A549 treated with Mapracorat at 1 μM for 4 hours (cell line): ENCODE data around the gene DZIP3. TPM values are rescaled to one million over a fixed set of nuclear protein-coding genes. Genes with fewer than 3 reads are reported as not detected.

ENCODE experiments used
- total RNA-seq: library from RNA; stranded (reverse); fragments of 200-300 nt; extraction: Qiagen RNA extraction; gene quantifications from 5 replicates; pipeline ENCODE4 v1.2.3, GENCODE V29; 2022

DZIP3 gene, protein sequence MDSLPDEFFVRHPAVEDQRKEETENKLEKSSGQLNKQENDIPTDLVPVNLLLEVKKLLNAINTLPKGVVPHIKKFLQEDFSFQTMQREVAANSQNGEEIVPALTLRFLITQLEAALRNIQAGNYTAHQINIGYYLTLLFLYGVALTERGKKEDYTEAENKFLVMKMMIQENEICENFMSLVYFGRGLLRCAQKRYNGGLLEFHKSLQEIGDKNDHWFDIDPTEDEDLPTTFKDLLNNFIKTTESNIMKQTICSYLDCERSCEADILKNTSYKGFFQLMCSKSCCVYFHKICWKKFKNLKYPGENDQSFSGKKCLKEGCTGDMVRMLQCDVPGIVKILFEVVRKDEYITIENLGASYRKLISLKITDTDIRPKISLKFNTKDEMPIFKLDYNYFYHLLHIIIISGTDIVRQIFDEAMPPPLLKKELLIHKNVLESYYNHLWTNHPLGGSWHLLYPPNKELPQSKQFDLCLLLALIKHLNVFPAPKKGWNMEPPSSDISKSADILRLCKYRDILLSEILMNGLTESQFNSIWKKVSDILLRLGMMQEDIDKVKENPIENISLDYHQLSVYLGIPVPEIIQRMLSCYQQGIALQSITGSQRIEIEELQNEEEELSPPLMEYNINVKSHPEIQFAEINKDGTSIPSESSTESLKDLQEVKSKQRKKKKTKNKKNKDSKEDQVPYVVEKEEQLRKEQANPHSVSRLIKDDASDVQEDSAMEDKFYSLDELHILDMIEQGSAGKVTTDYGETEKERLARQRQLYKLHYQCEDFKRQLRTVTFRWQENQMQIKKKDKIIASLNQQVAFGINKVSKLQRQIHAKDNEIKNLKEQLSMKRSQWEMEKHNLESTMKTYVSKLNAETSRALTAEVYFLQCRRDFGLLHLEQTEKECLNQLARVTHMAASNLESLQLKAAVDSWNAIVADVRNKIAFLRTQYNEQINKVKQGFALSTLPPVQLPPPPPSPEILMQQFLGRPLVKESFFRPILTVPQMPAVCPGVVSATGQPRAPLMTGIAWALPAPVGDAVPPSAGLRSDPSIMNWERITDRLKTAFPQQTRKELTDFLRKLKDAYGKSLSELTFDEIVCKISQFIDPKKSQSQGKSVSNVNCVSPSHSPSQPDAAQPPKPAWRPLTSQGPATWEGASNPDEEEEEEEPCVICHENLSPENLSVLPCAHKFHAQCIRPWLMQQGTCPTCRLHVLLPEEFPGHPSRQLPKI
- total RNA-seq = 3.0 to 4.4 TPM (median 3.9 TPM) in 5 replicates

DNA sequence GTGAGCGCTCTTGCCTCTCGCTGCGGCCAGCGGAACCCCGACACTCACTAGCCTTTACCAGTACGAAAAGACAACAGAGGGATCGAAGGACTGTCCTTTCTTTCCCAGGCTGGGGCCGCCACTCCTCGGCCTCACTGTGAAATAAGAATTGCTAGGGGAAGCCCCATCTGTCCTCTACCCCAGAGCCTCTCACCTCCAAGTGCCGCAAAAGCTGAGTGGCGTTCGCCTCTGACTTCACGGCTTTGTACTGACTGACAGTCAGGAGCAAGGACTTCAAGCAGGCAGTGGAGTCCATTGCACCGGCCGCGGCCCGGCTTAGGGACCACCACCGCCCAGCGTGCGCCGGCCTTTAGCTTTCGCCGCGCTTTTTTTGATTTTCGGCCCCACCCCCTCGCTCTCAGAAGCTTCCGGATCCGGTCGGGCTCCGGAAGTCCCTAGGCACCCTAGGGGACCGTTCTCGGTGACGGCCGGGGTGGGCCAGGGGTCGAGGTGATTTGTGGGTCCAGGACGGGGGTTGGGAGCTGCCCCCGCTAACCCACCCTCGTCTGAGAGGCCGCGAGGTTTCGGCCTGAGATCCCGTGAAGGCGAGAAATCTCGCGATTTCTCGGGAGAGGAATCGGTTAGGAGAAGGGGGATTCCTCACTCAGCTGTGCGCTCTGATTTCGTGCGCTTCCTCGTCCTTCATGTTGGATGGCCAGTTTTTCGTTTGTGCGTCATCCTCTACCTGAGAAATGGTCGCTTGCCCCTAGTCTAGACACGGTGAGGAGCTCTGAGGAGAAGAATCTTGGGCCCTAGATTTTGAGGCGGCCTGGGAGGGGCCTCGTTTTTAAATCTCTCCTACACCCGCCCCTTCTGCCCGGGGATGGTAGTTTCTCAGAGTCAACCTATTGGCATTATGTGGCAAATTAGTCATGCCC, at the start of gene DZIP3, which contains the start of gene CIP2A:
Gene DZIP3, plus strand, starts transcription at position 642 of the 917 bp plus-strand sequence. CDS start 15,685 bp downstream, outside the sequence.
Gene CIP2A, minus strand, starts transcription at position 358 of the 917 bp plus-strand sequence. Its CDS starts 63 bp downstream, at position 295.

Other genes with a start within 250 kb of the DZIP3 start
- 0.10 to 0.25 TPM (median 0.19 TPM) in 5 replicates for gene MYH15, start 79.1 kb upstream of the DZIP3 start, total RNA-seq
- gene CIP2A, start 284 bp upstream of the DZIP3 start, total RNA-seq = 14.5 to 20.8 TPM (median 19.0 TPM) in 5 replicates
- gene RETNLB, start 167.7 kb downstream of the DZIP3 start, total RNA-seq = not detected in 5 replicates
- not detected in 5 replicates for gene TRAT1, start 233.1 kb downstream of the DZIP3 start, total RNA-seq